SK-N-SH (cell line): Measurements from ENCODE around the gene CLEC4E. TPM values are rescaled to one million over a fixed set of nuclear protein-coding genes. Genes with fewer than 3 reads are reported as not detected.
"Not testable (repeated sequence)": the region's sequence is repeated elsewhere in the genome, so short reads cannot be mapped to it uniquely, and the experiment has no call there.

ENCODE experiments used
- CTCF ChIA-PET: fragments of 300-600, 350-600 bp; formaldehyde crosslinking; extraction: SDS; loops from one replicate; lab custom pipeline; 2021; lab: Yijun Ruan, JAX
- POLR2A ChIA-PET: fragments of 350-600 bp; sonication (Branson Sonifier 250); formaldehyde crosslinking; extraction: SDS; loops from one replicate; lab custom pipeline; 2020; ENCODE audit warnings: antibody characterized with exemption, inconsistent platforms; lab: Yijun Ruan, JAX
- DNase-seq: peaks from one replicate; pipeline ENCODE4 v3.0.0; 2012
- H2AFZ ChIP-seq: fragments of 200-600 bp; sonication (generic); 2 replicates; pipeline ENCODE4 v1.8.1; 2016; ENCODE audit warnings: antibody characterized with exemption, mild to moderate bottlenecking, low read depth
- H3F3A ChIP-seq: fragments of 200-600 bp; sonication (generic); replicated peaks from 2 replicates; pipeline ENCODE3; 2016; ENCODE audit warnings: antibody characterized with exemption, mild to moderate bottlenecking; ENCODE audit not compliant: insufficient read depth
- H3K27ac ChIP-seq, 2 experiments: fragments of 200-500 bp in 1 of 2; fragments of 200-600 bp in 1 of 2; sonication (Bioruptor generic) in 1 of 2; sonication (generic), shearing (Covaris generic) in 1 of 2; 2 replicates each; pipeline versions ENCODE4 v1.5.1 to v1.6.1; 2014 to 2016; ENCODE audit warnings: low read depth in 2 of 2, inconsistent platforms in 1 of 2, low read length in 1 of 2, mild to moderate bottlenecking in 1 of 2, mixed read lengths in 1 of 2
- H3K27me3 ChIP-seq: fragments of 200-600 bp; sonication (generic), shearing (Covaris generic); 2 replicates; pipeline ENCODE4 v1.6.1; 2016; ENCODE audit warnings: mixed run types; ENCODE audit not compliant: insufficient read depth
- H3K36me3 ChIP-seq, 2 experiments: fragments of 200-500 bp in 1 of 2; fragments of 200-600 bp in 1 of 2; sonication (Bioruptor generic) in 1 of 2; sonication (generic) in 1 of 2; replicated peaks in 1 of 2; 2 replicates each; pipeline versions ENCODE3 to v1.5.1; 2014 to 2016; ENCODE audit warnings: low read length in 1 of 2, mild to moderate bottlenecking in 1 of 2; ENCODE audit not compliant: insufficient read depth in 2 of 2, control insufficient read depth in 1 of 2
- H3K4me1 ChIP-seq, 2 experiments: fragments of 200-500 bp in 1 of 2; fragments of 200-600 bp in 1 of 2; sonication (Bioruptor generic) in 1 of 2; sonication (generic), shearing (Covaris generic) in 1 of 2; 2 replicates each; pipeline versions ENCODE4 v1.5.1 to v1.6.1; 2014 to 2016; ENCODE audit warnings: low read depth in 1 of 2, low read length in 1 of 2, mixed run types in 1 of 2; ENCODE audit not compliant: insufficient read depth in 2 of 2, control insufficient read depth in 1 of 2
- H3K4me2 ChIP-seq: fragments of 200-600 bp; sonication (generic), shearing (Covaris generic); 2 replicates; pipeline ENCODE4 v1.6.1; 2017; ENCODE audit warnings: mixed run types
- H3K4me3 ChIP-seq, 2 experiments: fragments of 200-500 bp in 1 of 2; fragments of 200-600 bp in 1 of 2; sonication (Bioruptor generic) in 1 of 2; sonication (generic), shearing (Covaris generic) in 1 of 2; 2 replicates each; pipeline versions ENCODE4 v1.5.1 to v1.8.1; 2014 to 2016; ENCODE audit warnings: low read depth in 2 of 2, inconsistent platforms in 1 of 2, low read length in 1 of 2, mild to moderate bottlenecking in 1 of 2, mixed read lengths in 1 of 2, moderate library complexity in 1 of 2
- H3K79me2 ChIP-seq: fragments of 200-600 bp; sonication (generic); 2 replicates; pipeline ENCODE4 v1.8.1; 2017; ENCODE audit warnings: mild to moderate bottlenecking; ENCODE audit not compliant: insufficient read depth
- H3K9ac ChIP-seq: fragments of 200-600 bp; sonication (generic); 2 replicates; pipeline ENCODE4 v1.6.1; 2017; ENCODE audit warnings: mixed run types
- H3K9me2 ChIP-seq: fragments of 200-600 bp; sonication (generic); 2 replicates; pipeline ENCODE4 v1.6.1; 2017; ENCODE audit warnings: mixed run types
- H3K9me3 ChIP-seq: fragments of 200-600 bp; sonication (generic); 2 replicates; pipeline ENCODE4 v1.6.1; 2017; ENCODE audit warnings: mixed run types, mild to moderate bottlenecking, moderate library complexity
- H4K20me1 ChIP-seq: fragments of 200-600 bp; sonication (generic); 2 replicates; pipeline ENCODE4 v1.6.1; 2017; ENCODE audit warnings: mild to moderate bottlenecking, mixed run types; ENCODE audit not compliant: insufficient read depth
- EP300 ChIP-seq, 2 experiments: IDR thresholded peaks; 2 replicates each; pipeline versions ENCODE4 v1.4.0 to v1.6.1; 2012; ENCODE audit warnings: borderline replicate concordance in 1 of 2, low read depth in 1 of 2, low read length in 1 of 2
- FOXM1 ChIP-seq: IDR thresholded peaks from 2 replicates; pipeline ENCODE4 v1.4.0; 2012; ENCODE audit warnings: low read depth, mild to moderate bottlenecking
- MXI1 ChIP-seq: IDR thresholded peaks from 2 replicates; pipeline ENCODE4 v1.6.1; 2012; ENCODE audit warnings: mild to moderate bottlenecking, low read depth, low read length, improper control_type of control experiment
- RXRA ChIP-seq: IDR thresholded peaks from 2 replicates; pipeline ENCODE4 v1.4.0; 2012; ENCODE audit warnings: low read depth, mild to moderate bottlenecking, borderline replicate concordance
- YY1 ChIP-seq: IDR thresholded peaks from 2 replicates; pipeline ENCODE4 v1.4.0; 2012; ENCODE audit warnings: low read depth, mild to moderate bottlenecking
- WGBS: methylation state at CpG from one replicate; pipeline ENCODE4 v1.1.6; 2017; ENCODE audit warnings: low lambda C conversion rate; 5-methylcytosine and 5-hydroxymethylcytosine counted together
- polyA plus RNA-seq, 3 experiments: library from polyadenylated mRNA; depleted of rRNA; stranded (reverse); fragments of >200 nt; gene quantifications; 2 replicates each; pipeline ENCODE4 v1.2.3, GENCODE V29; 2012
- TF ChIP-seq, protein P1 (sequence below): fragments of 150-350 bp; IDR thresholded peaks from 2 replicates; pipeline ENCODE4 v1.6.1; 2017; ENCODE audit warnings: antibody characterized with exemption, low read length, low read depth, borderline replicate concordance
- TF ChIP-seq, protein P2 (sequence below): fragments of 150-350 bp; IDR thresholded peaks from 2 replicates; pipeline ENCODE4 v1.6.1; 2016; ENCODE audit warnings: mild to moderate bottlenecking, low read depth, low read length

CLEC4E gene, protein sequence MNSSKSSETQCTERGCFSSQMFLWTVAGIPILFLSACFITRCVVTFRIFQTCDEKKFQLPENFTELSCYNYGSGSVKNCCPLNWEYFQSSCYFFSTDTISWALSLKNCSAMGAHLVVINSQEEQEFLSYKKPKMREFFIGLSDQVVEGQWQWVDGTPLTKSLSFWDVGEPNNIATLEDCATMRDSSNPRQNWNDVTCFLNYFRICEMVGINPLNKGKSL
- not detected in 2 replicates for polyA plus RNA-seq (2012; rRNA removed)
- polyA plus RNA-seq (2012; cell fraction: cytosol; rRNA removed): not detected in 2 replicates
- not detected in 2 replicates for polyA plus RNA-seq (2012; cell fraction: nucleus; rRNA removed)

DNA sequence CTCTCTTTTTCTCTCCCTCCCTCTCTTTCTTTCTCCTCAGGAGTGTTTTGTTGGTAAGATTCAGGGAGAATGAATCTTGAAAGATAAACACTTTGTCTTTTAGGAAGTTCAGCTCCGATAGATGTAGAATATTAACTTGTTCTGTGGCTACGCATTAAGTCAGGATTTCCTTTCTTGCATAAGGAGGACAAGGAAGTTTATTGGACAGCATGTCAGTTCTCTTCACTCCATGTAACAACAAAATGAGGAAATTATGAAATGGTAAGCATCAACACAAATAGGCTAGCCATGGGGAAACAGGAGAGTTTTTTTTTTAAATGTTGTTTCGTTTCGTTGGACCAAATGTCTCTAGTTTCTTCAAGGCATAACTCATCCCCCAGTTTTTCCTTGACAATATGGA is at the start of gene CLEC4E:
Gene CLEC4E, minus strand, starts transcription at position 75 of the 400 bp plus-strand sequence. CDS start 108 bp downstream, outside the sequence.
- DNase-seq, POLR2A ChIA-PET, H3K4me2 ChIP-seq, H3K36me3 ChIP-seq, H3K9me3 ChIP-seq, H2AFZ ChIP-seq, H3K27ac ChIP-seq, H4K20me1 ChIP-seq, H3K4me1 ChIP-seq, H3K79me2 ChIP-seq, H3K4me3 ChIP-seq, H3K27me3 ChIP-seq, H3K9ac ChIP-seq, H3K9me2 ChIP-seq, H3F3A ChIP-seq: not testable (repeated sequence)
- WGBS: 15% methylated on average over 4 of the region's 4 CpGs
- CTCF ChIA-PET: interaction anchor here (1.2 kb wide), 1 partner anchor 144 kb away, joined by 3 read pairs; no protein-coding TSS in a partner anchor

DNA sequence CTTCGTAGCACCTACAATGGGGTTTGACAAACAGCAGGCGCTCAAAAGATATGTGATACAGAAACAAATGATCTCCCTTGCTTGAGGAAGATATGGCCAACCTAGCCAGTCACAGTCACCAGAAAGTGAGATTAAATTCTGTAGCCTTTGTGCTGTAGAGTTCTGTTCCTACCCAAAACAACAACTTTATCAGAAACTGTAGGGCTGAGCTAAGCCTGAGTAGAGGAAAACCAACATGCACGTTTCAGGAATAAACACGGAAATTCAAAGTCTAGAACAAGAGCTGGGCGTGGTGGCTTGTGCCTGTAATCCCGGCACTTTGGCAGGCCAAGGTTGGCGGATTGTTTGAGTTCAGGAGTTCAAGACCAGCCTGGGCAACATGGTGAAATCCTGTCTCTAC is 49.0 kb upstream of the CLEC4E start:
- no peaks in the 10 kb centered on the region for H4K20me1 ChIP-seq
- TF ChIP-seq YY1 (no peak), EP300 (IDR thresholded peaks at IDR 0.05; ENCODE audit: borderline replicate concordance in 1 of 2, low read depth in 1 of 2, low read length in 1 of 2) (no peak), MXI1 (no peak), RXRA (no peak), FOXM1 (no peak)
- TF ChIP-seq, protein P1, sequence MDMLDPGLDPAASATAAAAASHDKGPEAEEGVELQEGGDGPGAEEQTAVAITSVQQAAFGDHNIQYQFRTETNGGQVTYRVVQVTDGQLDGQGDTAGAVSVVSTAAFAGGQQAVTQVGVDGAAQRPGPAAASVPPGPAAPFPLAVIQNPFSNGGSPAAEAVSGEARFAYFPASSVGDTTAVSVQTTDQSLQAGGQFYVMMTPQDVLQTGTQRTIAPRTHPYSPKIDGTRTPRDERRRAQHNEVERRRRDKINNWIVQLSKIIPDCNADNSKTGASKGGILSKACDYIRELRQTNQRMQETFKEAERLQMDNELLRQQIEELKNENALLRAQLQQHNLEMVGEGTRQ: no peak
- TF ChIP-seq, protein P2, sequence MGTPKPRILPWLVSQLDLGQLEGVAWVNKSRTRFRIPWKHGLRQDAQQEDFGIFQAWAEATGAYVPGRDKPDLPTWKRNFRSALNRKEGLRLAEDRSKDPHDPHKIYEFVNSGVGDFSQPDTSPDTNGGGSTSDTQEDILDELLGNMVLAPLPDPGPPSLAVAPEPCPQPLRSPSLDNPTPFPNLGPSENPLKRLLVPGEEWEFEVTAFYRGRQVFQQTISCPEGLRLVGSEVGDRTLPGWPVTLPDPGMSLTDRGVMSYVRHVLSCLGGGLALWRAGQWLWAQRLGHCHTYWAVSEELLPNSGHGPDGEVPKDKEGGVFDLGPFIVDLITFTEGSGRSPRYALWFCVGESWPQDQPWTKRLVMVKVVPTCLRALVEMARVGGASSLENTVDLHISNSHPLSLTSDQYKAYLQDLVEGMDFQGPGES: no peak
- TF ChIP-seq, all 33 proteins: peak for 0
- POLR2A ChIA-PET: no interaction called here
- no peaks in the 10 kb centered on the region for H3K36me3 ChIP-seq
- WGBS: 7% methylated on average over 7 of the region's 7 CpGs
- no peaks in the 10 kb centered on the region for H3K79me2 ChIP-seq
- H3K4me2 ChIP-seq: no peak overlapping the region
- H3K9ac ChIP-seq: no peak overlapping the region
- no peaks in the 10 kb centered on the region for H3K4me1 ChIP-seq
- DNase-seq: no peak
- H2AFZ ChIP-seq: no peak overlapping the region
- H3K9me3 ChIP-seq: no peaks in the 10 kb centered on the region
- no peaks in the 10 kb centered on the region; the same call in 1 of the 2 replicates for H3K27me3 ChIP-seq
- H3K27ac ChIP-seq: no peak overlapping the region
- H3K9me2 ChIP-seq: no peaks in the 10 kb centered on the region
- CTCF ChIA-PET: interaction anchor here (1.5 to 4.3 kb wide), 3 partner anchors 12 to 46 kb away, joined by 3 to 18 read pairs (median 5); no protein-coding TSS in a partner anchor
- no peaks in the 10 kb centered on the region for H3F3A ChIP-seq
- no peak overlapping the region for H3K4me3 ChIP-seq

DNA sequence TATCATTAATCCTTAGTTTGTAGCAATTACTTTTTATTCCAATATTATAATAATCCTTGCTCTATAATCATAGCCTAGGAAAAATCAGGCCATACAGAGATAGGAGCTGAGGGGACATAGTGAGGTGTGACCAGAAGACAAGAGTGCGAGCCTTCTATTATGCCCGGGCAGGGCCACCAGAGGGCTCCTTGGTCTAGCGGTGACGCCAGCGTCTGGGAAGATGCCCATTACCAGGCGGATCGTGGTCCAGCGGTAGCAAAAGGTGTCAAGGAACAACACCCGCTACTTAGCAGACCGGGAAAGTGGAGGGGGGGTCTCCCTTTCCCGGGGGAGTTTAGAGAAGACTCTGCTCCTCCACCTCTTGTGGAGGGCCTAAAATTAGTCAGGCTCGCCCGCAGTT is 43.8 kb upstream of the CLEC4E start:
- DNase-seq, CTCF ChIA-PET: not testable (repeated sequence)
- 27% methylated on average over 8 of the region's 13 CpGs for WGBS

More for the DNA sequence above, 43.8 kb upstream of the CLEC4E start:
- H3K27ac ChIP-seq, H2AFZ ChIP-seq, H3K9ac ChIP-seq, H3F3A ChIP-seq, H3K79me2 ChIP-seq, H3K4me1 ChIP-seq, H3K9me3 ChIP-seq, H3K4me3 ChIP-seq, H3K36me3 ChIP-seq, H3K9me2 ChIP-seq, POLR2A ChIA-PET, H3K4me2 ChIP-seq, H4K20me1 ChIP-seq: not testable (repeated sequence)
- peaks cover 11% of the 10 kb centered on the region; the same call in 1 of the 2 replicates for H3K27me3 ChIP-seq
